Sigmoid colon (tissue), 4 donors: ENCODE results near the gene IL22RA2.

Experiments used
- EP300 ChIP-seq, 4 donors: sonication (generic); formaldehyde crosslinking; IDR thresholded peaks; one replicate each; pipeline ENCODE4 v1.6.1; 2017; ENCODE audit warnings: antibody characterized with exemption in 4 of 4
- TF ChIP-seq, protein P1 (sequence below), 4 experiments: fragments of 450-650 bp in 3 of 4; fragments of 200-600 bp in 1 of 4; IDR thresholded peaks; one replicate each; pipeline ENCODE4 v1.5.1; 2016 to 2019; ENCODE audit warnings: antibody characterized with exemption in 4 of 4, mild to moderate bottlenecking in 3 of 4, moderate library complexity in 2 of 4

DNA sequence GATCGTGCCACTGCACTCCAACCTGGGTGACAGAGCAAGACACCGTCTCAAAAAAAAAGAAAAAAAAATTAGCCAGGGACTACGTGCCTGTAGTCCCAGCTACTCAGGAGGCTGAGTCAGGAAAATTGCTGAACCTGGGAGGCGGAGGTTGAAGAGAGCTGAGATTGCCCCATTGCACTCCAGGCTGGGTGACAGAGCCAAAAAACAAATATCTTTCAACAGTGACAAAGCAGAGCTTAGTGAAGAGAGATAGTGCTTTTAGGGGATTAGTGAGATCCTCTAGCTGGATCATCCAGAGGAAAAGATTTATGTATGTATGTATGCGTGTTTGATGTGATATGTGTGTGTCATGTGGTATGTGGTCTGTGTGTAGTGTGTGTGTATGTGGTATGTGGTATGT lies 56.6 kb downstream of the IL22RA2 start:
- TF ChIP-seq, protein P1, sequence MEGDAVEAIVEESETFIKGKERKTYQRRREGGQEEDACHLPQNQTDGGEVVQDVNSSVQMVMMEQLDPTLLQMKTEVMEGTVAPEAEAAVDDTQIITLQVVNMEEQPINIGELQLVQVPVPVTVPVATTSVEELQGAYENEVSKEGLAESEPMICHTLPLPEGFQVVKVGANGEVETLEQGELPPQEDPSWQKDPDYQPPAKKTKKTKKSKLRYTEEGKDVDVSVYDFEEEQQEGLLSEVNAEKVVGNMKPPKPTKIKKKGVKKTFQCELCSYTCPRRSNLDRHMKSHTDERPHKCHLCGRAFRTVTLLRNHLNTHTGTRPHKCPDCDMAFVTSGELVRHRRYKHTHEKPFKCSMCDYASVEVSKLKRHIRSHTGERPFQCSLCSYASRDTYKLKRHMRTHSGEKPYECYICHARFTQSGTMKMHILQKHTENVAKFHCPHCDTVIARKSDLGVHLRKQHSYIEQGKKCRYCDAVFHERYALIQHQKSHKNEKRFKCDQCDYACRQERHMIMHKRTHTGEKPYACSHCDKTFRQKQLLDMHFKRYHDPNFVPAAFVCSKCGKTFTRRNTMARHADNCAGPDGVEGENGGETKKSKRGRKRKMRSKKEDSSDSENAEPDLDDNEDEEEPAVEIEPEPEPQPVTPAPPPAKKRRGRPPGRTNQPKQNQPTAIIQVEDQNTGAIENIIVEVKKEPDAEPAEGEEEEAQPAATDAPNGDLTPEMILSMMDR (IDR thresholded peaks at IDR 0.05) = no peak
- TF ChIP-seq EP300 (IDR thresholded peaks at IDR 0.05) = no peak
